Hematopoietic multipotent progenitor cell treated with erythropoietin and hydrocortisone succinate and interleukin-3 and kit ligand, for 8 days (in vitro differentiated cells): ENCODE measurements around the gene PFKFB3.
"Not testable (repeated sequence)": the region's sequence is repeated elsewhere in the genome, so short reads cannot be mapped to it uniquely, and the experiment has no call there.

Experiments
- DNase-seq: peaks from one replicate; pipeline ENCODE4 v3.0.0-alpha.2; 2015

Gene PFKFB3

GRCh38 chr10:6239213-6239991 lies 36.7 kb downstream of the PFKFB3 start:
- peak; percentile 87 for DNase-seq

GRCh38 chr10:6240254-6240653 lies 37.5 kb downstream of the PFKFB3 start:
- DNase-seq: no peak

GRCh38 chr10:6242089-6242488 lies 39.4 kb downstream of the PFKFB3 start:
- no peak for DNase-seq

GRCh38 chr10:6244510-6244909 lies 41.8 kb downstream of the PFKFB3 start:
- no peak for DNase-seq

GRCh38 chr10:6247041-6247712 lies 44.4 kb downstream of the PFKFB3 start:
- no peak for DNase-seq

GRCh38 chr10:6248908-6249307 lies 46.2 kb downstream of the PFKFB3 start:
- not testable (repeated sequence) for DNase-seq

GRCh38 chr10:6249698-6250097 lies 47.0 kb downstream of the PFKFB3 start:
- no peak for DNase-seq

- DNase-seq: no peak
Measured at GRCh38 chr10:6250745-6251144, 48.0 kb downstream of the PFKFB3 start.

- no peak for DNase-seq
Measured at GRCh38 chr10:6254201-6254600, 51.5 kb downstream of the PFKFB3 start.

- DNase-seq: no peak
Measured at GRCh38 chr10:6255548-6256061, 52.9 kb downstream of the PFKFB3 start.

GRCh38 chr10:6256439-6256838 lies 53.7 kb downstream of the PFKFB3 start:
- DNase-seq: no peak

GRCh38 chr10:6259153-6259552 lies 56.4 kb downstream of the PFKFB3 start:
- DNase-seq: no peak

- no peak for DNase-seq
Measured at GRCh38 chr10:6260843-6261242, 58.1 kb downstream of the PFKFB3 start.

GRCh38 chr10:6267941-6268340 lies 65.2 kb downstream of the PFKFB3 start:
- no peak for DNase-seq

- DNase-seq: no peak
Measured at GRCh38 chr10:6269432-6269831, 66.7 kb downstream of the PFKFB3 start.

- no peak for DNase-seq
Measured at GRCh38 chr10:6269953-6270867, 67.5 kb downstream of the PFKFB3 start.

- no peak for DNase-seq
Measured at GRCh38 chr10:6270951-6271350, 68.2 kb downstream of the PFKFB3 start.

- no peak for DNase-seq
Measured at GRCh38 chr10:6271663-6272062, 68.9 kb downstream of the PFKFB3 start.

GRCh38 chr10:6272126-6272525 lies 69.4 kb downstream of the PFKFB3 start:
- no peak for DNase-seq

GRCh38 chr10:6273351-6273750 lies 70.6 kb downstream of the PFKFB3 start:
- no peak for DNase-seq

- no peak for DNase-seq
Measured at GRCh38 chr10:6274040-6274439, 71.3 kb downstream of the PFKFB3 start.

GRCh38 chr10:6274484-6274883 lies 71.8 kb downstream of the PFKFB3 start:
- no peak for DNase-seq
